Psoas muscle (tissue), 8 donors: ENCODE results near the gene CUEDC2. TPM values are rescaled to one million over a fixed set of nuclear protein-coding genes. Genes with fewer than 3 reads are reported as not detected.

Experiments
- ATAC-seq, 4 donors: fragments of 200-7000 bp; cut with Tn5 transposase; one replicate each; pipeline ENCODE4 v1.9.1; 2020; ENCODE audit warnings: moderate library complexity in 3 of 4, mild to moderate bottlenecking in 2 of 4
- DNase-seq, 2 donors: peaks; one replicate each; pipeline ENCODE4 v3.0.0-alpha.2; 2020
- H3K27ac ChIP-seq: fragments of 200-600 bp; one replicate; pipeline ENCODE4 v1.8.0; 2022
- H3K27me3 ChIP-seq, 3 donors: fragments of 200-600 bp in 1 of 3; one replicate each; pipeline versions ENCODE4 v1.6.1 to v1.8.0; 2013 to 2022; ENCODE audit warnings: low read length in 2 of 3, mild to moderate bottlenecking in 2 of 3, moderate library complexity in 1 of 3; ENCODE audit not compliant: insufficient read depth in 3 of 3
- H3K36me3 ChIP-seq, 2 donors: fragments of 200-600 bp in 1 of 2; one replicate each; pipeline versions ENCODE4 v1.6.1 to v1.8.0; 2013 to 2022; ENCODE audit warnings: low read depth in 1 of 2, mild to moderate bottlenecking in 1 of 2, moderate library complexity in 1 of 2; ENCODE audit not compliant: insufficient read depth in 1 of 2
- H3K4me1 ChIP-seq: fragments of 200-600 bp; one replicate; pipeline ENCODE4 v1.8.0; 2022
- H3K4me3 ChIP-seq: fragments of 200-600 bp; one replicate; pipeline ENCODE4 v1.8.0; 2022; ENCODE audit warnings: mild to moderate bottlenecking
- H3K9me3 ChIP-seq: fragments of 200-600 bp; one replicate; pipeline ENCODE4 v1.8.0; 2022
- CTCF ChIP-seq: fragments of 200-600 bp; IDR thresholded peaks from one replicate; pipeline ENCODE4 v1.8.0; 2022; ENCODE audit warnings: antibody characterized with exemption
- WGBS, 3 donors: extraction: QIAGEN DNeasy Blood & Tissue Kit; methylation state at CpG; one replicate each; pipeline versions ENCODE4 v1.1.6 to v1.1.7; 2013; 5-methylcytosine and 5-hydroxymethylcytosine counted together
- intact Hi-C, 2 donors: fragments of 100-400 bp; cut with DNase I; formaldehyde crosslinking; loops; one replicate each; pipeline versions ENCODE4 v1.11.0 to v1.14.2; 2022
- polyA plus RNA-seq, 3 donors: library from polyadenylated mRNA; stranded (reverse); fragments of 200-250 nt; gene quantifications; one replicate each; pipeline ENCODE4 v1.2.3, GENCODE V29; 2013
- total RNA-seq, 4 donors: library from RNA; stranded (reverse); fragmentation: NEBNext Ultra II Directional in 2 of 4; extraction: Animal tissue kit (Norgen Biotek cat#: 25700) in 2 of 4; gene quantifications; one replicate each; pipeline versions ENCODE4 v1.2.1 to v1.2.4, GENCODE V29; 2021 to 2023
- donor health status: healthy with polysubstance abuse.
- donor health status: DM: no; HTN: no; CAD: no; lungs with moderate emphysema.
- donor health status: Bipolar disorder and iron deficiency.
- donor health status: healthy.
- donor health status: DM: yes; HTN: yes; CAD: no.
- donor health status: DM: no; HTN: no; CAD: no.
- donor health status: DM: no; HTN: no; CAD: no.
- donor health status: DM: yes; HTN: yes; CAD: no.

Gene CUEDC2
- total and polyA plus RNA-seq, 7 donors = 53.3 to 103 (median 77.2) TPM

- ATAC-seq (no peak), DNase-seq (no peak)
- Histone ChIP-seq H3K27me3 (peaks cover 0 to 30% (median 2%) of the 10 kb centered on the region in 3 donors), H3K4me1 (peaks cover 20% of the 10 kb centered on the region), H3K36me3 (peaks cover 0 to 23% of the 10 kb centered on the region in 2 donors), H3K27ac (peak overlapping the region; percentile 87), H3K9me3 (no peaks in the 10 kb centered on the region), H3K4me3 (peak overlapping the region; percentile 98)
- TF ChIP-seq CTCF = no peak
- intact Hi-C loops = loop anchor here in 1 of 2 donors (5.0 kb wide), 1 partner anchor 57 kb away; no protein-coding TSS in a partner anchor
- WGBS, 3 donors = 1 to 2% (median 1%) methylated on average over 21 of the region's 21 CpGs
Measured at GRCh38 chr10:102420181-102420713, 12.1 kb downstream of the CUEDC2 start.

- no peak for TF ChIP-seq CTCF
- Histone ChIP-seq H3K27me3 (peaks cover 0 to 37% (median 6%) of the 10 kb centered on the region in 3 donors), H3K9me3 (no peaks in the 10 kb centered on the region), H3K36me3 (peaks cover 0 to 16% of the 10 kb centered on the region in 2 donors), H3K27ac (no peak overlapping the region), H3K4me3 (peak overlapping the region; percentile 98), H3K4me1 (peaks cover 20% of the 10 kb centered on the region)
- WGBS, 3 donors = 0 to 1% (median 1%) methylated on average over 34 to 54 of the region's 54 CpGs
- peak; percentile 57 to 79 for DNase-seq
- peak in 3 of 4 donors; percentile 15 to 43 (median 23) for ATAC-seq
- intact Hi-C loops = loop anchor here in 1 of 2 donors (5.0 kb wide), 1 partner anchor 58 kb away; no protein-coding TSS in a partner anchor
Measured at GRCh38 chr10:102419269-102420180, 12.8 kb downstream of the CUEDC2 start.

- H3K4me3 ChIP-seq = peak within 1 kb of the TSS; percentile 98
- no peak for ATAC-seq
- H3K36me3 ChIP-seq = peaks cover 0 to 9% of the 10 kb centered on the region in 2 donors
- DNase-seq = no peak
- no peak for TF ChIP-seq CTCF
- no peaks in the 10 kb centered on the region for H3K9me3 ChIP-seq
- H3K27me3 ChIP-seq = peaks cover 0 to 41% (median 6%) of the 10 kb centered on the region in 3 donors
- H3K4me1 ChIP-seq = peaks cover 20% of the 10 kb centered on the region
- H3K27ac ChIP-seq = no peak within 1 kb of the TSS
- intact Hi-C loops = no loop called here
- 2 to 3% (median 2%) methylated on average over 28 to 45 of the region's 45 CpGs for WGBS, 3 donors
Measured at GRCh38 chr10:102418622-102419268, 13.6 kb downstream of the CUEDC2 start, which contains the start of gene PSD. TSS of gene PSD (minus strand) at chr10:102418785. CDS start at chr10:102417038, 1,747 bp downstream.

- H3K36me3 ChIP-seq = no peaks in the 10 kb centered on the region
- TF ChIP-seq CTCF = no peak
- intact Hi-C loops = no loop called here
- no peak overlapping the region for H3K4me3 ChIP-seq
- no peak overlapping the region for H3K27ac ChIP-seq
- H3K27me3 ChIP-seq = peaks cover 0 to 58% (median 11%) of the 10 kb centered on the region in 3 donors
- DNase-seq (no peak), ATAC-seq (no peak)
- H3K4me1 ChIP-seq = peaks cover 7% of the 10 kb centered on the region
- no peaks in the 10 kb centered on the region for H3K9me3 ChIP-seq
- 80 to 83% (median 83%) methylated on average over 18 to 20 of the region's 20 CpGs for WGBS, 3 donors
Measured at GRCh38 chr10:102416695-102417094, 15.7 kb downstream of the CUEDC2 start.
